UCSD-AML1 (cell line): ENCODE measurements around the gene MPC2.
"Not testable (repeated sequence)": the region's sequence is repeated elsewhere in the genome, so short reads cannot be mapped to it uniquely, and the experiment has no call there.

ENCODE experiments used
- DNase-seq: peaks from one replicate; lab custom pipeline; 2025; ENCODE audit not compliant: unreplicated experiment; lab: John Stamatoyannopoulos, UW

MPC2 gene

DNA sequence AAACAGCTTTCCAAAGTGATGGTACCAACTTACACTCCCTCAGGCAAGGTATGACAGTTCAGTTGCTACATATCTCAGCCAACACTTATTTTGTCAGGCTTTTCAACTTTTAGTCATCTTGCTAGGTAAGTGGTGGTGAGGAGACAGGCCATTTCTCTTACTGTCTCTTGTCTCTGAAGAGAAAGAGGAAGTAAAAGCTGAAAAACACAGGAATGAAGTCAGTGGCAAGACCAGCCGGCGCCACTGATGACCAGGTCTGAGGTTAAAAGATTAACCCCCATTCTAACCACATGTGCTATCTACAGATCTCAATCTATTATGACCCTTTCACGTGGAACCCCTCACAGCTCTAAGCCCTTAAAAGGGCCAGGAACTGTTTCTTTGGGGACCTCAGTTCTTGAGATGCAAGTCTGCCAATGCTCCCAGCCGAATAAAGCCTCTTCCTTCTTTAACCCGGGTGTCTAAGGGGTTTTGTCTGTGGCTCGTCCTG, 27.1 kb downstream of the MPC2 start:
- no peak for DNase-seq

DNA sequence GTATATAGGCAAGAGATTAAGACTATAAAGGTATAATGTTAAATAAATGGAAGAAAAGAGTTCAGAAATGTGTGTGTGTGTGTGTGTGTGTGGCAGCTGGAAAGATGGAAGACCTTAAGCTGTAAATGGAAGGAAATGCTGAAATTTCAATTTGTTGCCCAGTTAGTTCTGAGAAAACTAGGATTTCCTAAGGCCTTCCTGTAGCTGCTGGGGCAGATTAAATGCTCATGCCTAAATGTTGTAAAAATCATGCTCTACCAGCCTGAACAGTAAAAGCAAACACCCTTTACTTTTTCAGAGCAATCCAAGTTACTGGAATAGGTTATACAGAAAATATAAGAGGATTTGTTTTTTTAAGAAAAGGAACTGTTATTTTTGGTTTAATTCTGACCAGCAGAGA, 31.2 kb downstream of the MPC2 start:
- no peak for DNase-seq

GRCh38 chr1:167905182-167905581, 31.7 kb downstream of the MPC2 start:
- no peak for DNase-seq

DNA sequence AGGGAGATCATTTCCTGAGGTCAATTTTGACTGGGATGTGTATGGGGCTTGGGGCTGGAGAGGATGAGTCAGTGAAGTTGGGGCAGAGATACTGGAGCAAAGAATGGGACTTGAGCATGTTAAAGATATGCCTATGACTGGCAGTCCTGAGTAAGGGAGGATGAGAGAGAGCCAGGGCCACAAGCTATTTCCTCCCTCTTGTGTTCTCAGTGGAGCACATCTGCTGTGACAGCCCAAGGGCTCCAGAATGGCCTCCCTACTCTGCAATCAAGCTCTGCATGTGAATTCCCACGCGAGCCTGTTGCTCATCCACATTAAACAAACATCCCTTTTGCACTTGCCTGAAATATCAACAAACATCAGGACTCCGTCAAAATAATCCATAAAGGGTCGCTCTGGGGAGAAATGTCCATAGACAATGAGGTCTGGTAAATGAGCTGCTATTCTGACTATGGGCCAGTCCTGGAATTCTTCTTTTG, 32.2 kb downstream of the MPC2 start:
- DNase-seq, result no peak

DNA sequence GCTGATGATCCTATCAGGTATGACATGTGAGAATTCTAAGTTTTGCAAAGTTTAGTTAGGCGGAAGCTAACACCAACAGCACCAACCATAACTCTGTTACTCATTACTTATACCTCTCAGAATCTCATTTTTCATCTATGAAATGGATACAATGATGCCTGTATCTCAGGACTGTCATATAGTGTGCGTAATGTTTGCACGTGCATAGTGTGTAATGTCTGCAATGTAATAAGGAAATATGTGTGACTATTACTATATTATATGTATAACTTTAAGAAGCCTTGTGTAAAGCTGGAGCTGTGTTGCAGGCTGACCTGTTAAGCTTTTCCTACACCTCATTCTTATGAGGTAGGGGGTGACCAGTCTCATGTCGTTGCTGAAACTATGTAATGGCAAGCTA, 36.0 kb downstream of the MPC2 start:
- no peak for DNase-seq

- DNase-seq, result no peak
These were observed 37.6 kb downstream of the MPC2 start for GRCh38 chr1:167899253-167899681.

DNA sequence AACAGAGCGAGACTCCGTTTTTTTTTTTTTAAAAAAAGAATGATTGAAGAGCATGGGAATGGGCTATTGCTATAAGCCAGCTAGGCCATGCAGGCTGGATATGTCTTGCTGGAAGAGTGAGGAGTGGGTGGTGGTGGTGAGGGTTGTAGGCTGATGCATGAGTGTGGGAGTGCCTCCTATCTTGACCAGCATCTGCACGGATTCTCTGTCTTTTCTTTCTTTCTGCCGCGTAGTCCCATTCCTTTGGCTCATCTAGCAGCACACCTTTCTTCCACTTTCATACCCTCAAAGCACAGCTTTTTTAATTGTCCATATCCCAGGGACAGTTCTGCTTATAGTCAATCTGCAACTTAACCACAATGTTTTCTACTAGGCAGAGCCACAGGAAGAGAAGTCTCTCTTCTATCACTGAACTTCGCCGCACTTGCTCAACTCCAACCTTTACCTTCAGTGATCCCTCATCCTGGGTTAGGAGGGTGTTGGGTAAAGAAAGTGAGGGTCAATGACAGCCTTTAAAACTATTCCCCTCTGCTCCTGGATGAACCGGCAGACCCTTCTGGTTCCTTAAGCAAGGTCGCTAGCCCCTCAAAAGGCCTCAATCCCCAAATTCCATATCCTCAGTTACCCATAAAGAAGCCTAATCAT, 38.2 kb downstream of the MPC2 start:
- DNase-seq, result no peak

GRCh38 chr1:167893798-167894197, 43.1 kb downstream of the MPC2 start:
- DNase-seq, result no peak

GRCh38 chr1:167890400-167890799, 46.5 kb downstream of the MPC2 start:
- no peak for DNase-seq

GRCh38 chr1:167887187-167887586, 49.7 kb downstream of the MPC2 start:
- not testable (repeated sequence) for DNase-seq

GRCh38 chr1:167882376-167882775, 54.5 kb downstream of the MPC2 start:
- DNase-seq, result no peak

DNA sequence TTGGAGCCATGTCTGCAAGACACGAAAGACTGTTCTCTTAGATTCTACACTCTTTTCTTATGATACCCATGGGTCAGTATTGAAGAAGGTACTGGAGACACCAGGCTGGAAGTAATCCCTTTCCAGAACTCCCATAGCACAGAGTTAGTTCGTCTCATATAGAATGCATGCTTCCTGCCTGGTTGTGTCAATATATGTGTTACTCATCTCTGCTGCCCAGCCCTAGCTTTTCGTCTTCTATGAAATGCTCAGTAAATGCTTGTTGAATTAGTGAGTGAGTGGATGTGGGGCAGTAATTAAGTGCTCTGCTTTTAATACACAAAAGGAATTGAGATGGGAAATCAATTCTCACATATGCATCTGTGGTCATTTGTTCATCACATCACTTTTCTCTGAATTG, 55.1 kb downstream of the MPC2 start:
- no peak for DNase-seq

GRCh38 chr1:167881069-167881468, 55.8 kb downstream of the MPC2 start:
- no peak for DNase-seq

GRCh38 chr1:167880580-167881021, 56.3 kb downstream of the MPC2 start:
- DNase-seq, result no peak

DNA sequence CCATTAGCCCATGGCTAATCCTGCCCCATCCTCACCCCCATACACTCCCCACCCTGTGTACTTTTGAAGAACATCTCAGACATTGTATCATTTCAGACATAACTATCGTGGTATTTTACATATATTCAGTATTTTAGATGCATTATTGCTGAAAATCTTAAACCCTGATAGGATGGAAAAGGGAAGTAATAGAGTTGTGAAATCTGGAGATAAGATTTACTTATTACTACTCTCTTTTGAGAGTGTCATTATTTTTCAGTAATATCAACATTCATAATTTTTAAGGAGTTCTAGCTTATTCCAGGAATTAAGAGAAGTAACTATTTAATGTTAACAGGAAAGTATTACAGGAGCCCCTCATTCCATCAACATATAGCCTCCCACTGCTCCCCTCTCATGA, 57.4 kb downstream of the MPC2 start:
- no peak for DNase-seq

DNA sequence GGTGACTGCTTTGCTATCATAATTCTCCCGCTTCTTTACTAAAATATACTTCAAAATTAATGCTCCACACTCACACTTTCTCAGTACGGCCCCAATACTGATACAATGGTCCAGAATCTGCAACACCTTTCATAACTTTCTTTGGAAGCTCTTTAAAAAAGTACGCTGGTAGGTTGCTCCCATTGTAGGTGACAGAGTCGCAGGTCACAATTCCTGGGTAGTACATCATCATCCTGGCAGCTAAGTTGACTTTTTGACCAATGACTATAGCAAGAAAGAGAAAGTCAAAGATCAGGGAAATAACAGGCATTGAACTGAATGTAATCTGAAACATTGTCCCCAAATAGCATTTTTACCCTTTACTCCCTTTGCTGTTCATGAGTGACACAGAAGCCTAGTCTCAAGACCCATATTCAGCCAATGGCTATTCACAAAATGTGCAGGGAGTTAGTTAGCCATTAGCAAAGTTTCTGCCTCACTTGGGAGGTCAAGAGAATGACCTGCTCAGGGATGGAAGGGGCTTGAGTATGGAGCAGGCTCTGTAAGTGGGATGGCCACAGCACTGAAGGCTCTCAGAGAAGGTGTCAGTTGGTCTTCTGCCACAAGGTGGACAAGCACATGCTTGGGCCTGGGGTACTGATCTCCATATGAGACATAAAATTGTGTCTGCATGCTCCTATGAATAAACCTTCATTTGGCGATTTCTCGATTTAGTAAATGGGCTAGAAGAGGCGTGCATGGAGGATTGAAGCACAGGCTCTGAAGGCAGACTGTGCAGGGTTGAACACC, 58.3 kb downstream of the MPC2 start:
- no peak for DNase-seq

GRCh38 chr1:167876597-167877175, 60.2 kb downstream of the MPC2 start:
- no peak for DNase-seq

DNA sequence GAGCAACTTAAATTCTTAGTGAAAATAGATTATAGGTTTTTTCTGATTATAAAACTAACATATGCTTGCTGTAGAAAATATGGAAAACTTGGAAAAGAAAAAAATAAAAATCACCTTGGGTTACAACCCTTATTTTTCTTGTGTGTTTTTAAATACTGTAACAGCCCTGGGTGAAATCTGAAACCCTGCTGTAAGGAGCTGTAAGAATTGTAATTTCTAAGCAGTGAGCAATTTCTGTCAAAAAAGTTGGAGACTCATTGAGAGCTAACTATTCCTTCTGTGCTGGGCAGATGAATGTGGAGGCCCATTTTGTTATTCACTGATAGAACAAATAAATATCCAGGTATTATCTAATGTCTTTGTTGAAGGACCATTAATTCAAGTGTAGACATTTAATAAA, 65.5 kb downstream of the MPC2 start:
- DNase-seq, result no peak

GRCh38 chr1:167869157-167870001, 67.5 kb downstream of the MPC2 start:
- not testable (repeated sequence) for DNase-seq

DNA sequence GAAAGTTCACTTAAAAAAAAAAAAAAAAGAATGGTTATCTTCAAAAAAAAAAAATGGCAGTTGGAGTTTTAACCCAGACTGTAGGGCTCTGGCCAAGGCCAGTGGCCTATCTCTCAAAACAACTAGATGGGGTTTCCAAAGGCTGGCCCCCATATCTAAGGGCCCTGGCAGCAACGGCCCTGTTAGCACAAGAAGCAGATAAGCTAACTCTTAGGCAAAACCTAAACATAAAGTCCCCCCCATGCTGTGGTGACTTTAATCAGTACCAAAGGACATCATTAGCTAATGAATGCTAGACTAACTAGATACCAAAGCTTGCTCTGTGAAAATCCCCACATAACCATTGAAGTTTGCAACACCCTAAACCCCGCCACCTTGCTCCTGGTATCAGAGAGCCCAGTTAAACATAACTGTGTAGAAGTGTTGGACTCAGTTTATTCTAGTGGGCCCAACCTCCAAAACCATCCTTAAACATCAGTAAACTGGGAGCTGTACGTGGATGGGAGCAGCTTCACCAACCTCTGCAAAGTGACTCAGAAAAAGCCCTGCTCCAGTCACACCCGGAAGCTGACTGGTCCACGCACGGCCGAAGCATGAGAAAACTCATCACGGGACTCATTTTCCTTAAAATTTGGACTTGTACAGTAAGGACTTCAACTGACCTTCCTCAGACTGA, 70.0 kb downstream of the MPC2 start:
- not testable (repeated sequence) for DNase-seq
